Ectodermal cell (in vitro differentiated cells): ENCODE measurements around the gene ZFYVE28.

ENCODE experiments used
- H3K27ac ChIP-seq: 2 replicates; pipeline ENCODE4 v1.7.0; 2013; ENCODE audit warnings: mild to moderate bottlenecking, low read depth, low read length; ENCODE audit not compliant: insufficient read depth, poor library complexity, severe bottlenecking
- H3K27me3 ChIP-seq: 2 replicates; pipeline ENCODE4 v1.7.0; 2013; ENCODE audit warnings: mild to moderate bottlenecking, low read length; ENCODE audit not compliant: insufficient read depth, control insufficient read depth, poor library complexity, severe bottlenecking
- H3K36me3 ChIP-seq: one replicate; pipeline ENCODE4 v1.7.0; 2013; ENCODE audit warnings: low read length; ENCODE audit not compliant: control insufficient read depth, insufficient read depth
- H3K4me1 ChIP-seq: one replicate; pipeline ENCODE4 v1.7.0; 2013; ENCODE audit warnings: low read length; ENCODE audit not compliant: control insufficient read depth, insufficient read depth
- H3K4me3 ChIP-seq: 2 replicates; pipeline ENCODE4 v1.7.0; 2013; ENCODE audit warnings: low read depth, low read length, control low read depth; ENCODE audit not compliant: insufficient read depth
- H3K9me3 ChIP-seq: 2 replicates; pipeline ENCODE4 v1.7.0; 2013; ENCODE audit warnings: mild to moderate bottlenecking, low read length, moderate library complexity; ENCODE audit not compliant: control insufficient read depth
- WGBS, 2 experiments: methylation state at CpG; one replicate each; pipeline ENCODE4 v1.1.7; 2013; ENCODE audit warnings: missing lambda C conversion rate in 2 of 2; 5-methylcytosine and 5-hydroxymethylcytosine counted together

ZFYVE28 gene

DNA sequence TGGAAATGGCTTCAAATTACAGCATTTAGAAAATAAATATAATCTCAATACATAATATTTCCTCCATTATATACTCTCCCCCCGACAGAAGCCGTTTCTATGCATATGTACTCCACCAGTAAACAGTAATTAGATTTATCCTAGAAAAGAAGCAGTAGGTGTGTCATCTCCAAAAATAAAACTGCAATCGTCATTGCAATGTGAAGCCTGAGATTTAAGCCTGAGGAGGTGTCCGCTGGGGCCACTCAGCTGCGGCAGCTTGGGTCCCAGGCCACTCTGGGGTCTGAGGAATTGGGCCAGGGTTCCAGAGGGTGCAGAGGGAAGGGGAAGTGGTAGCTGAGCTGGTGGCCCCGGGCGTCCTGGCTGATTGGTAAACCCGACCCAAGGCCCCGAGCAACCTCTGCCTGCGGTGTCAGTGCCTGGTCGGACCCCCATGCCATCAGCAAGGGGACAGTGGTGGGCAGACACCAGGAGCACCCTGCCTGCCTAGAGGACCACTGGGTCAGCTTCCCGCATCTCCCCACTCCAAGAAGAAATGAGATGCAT, 148.8 kb downstream of the ZFYVE28 start:
- Histone ChIP-seq H3K4me1 (peaks cover 13% of the 10 kb centered on the region), H3K27me3 (no peaks in the 10 kb centered on the region), H3K27ac (no peak overlapping the region), H3K9me3 (no peaks in the 10 kb centered on the region), H3K4me3 (no peak overlapping the region), H3K36me3 (no peaks in the 10 kb centered on the region)
- 88 to 89% methylated on average over 12 of the region's 12 CpGs for WGBS, 2 experiments

DNA sequence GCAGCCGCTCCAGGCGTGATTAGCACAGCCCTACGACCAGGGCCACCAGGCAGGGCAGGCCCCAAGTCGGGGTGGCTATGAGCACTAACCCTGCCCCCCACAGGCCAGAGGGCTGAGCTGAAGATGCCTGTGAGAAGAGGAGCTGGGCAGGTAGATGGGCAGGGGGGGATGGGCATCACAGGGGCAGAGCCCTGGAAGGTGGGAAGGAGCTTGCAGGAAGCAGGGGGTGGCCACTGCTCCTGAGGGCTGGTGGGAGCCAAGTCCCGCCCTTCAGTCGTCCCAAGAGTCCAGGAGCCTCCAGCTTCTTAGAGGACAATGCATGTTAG, 149.3 kb downstream of the ZFYVE28 start:
- 66% methylated on average over 6 of the region's 6 CpGs for WGBS, 2 experiments
- H3K36me3 ChIP-seq, result no peaks in the 10 kb centered on the region
- no peak overlapping the region for H3K27ac ChIP-seq
- peaks cover 18% of the 10 kb centered on the region for H3K4me1 ChIP-seq
- H3K27me3 ChIP-seq, result no peaks in the 10 kb centered on the region
- no peak overlapping the region for H3K4me3 ChIP-seq
- H3K9me3 ChIP-seq, result no peaks in the 10 kb centered on the region

DNA sequence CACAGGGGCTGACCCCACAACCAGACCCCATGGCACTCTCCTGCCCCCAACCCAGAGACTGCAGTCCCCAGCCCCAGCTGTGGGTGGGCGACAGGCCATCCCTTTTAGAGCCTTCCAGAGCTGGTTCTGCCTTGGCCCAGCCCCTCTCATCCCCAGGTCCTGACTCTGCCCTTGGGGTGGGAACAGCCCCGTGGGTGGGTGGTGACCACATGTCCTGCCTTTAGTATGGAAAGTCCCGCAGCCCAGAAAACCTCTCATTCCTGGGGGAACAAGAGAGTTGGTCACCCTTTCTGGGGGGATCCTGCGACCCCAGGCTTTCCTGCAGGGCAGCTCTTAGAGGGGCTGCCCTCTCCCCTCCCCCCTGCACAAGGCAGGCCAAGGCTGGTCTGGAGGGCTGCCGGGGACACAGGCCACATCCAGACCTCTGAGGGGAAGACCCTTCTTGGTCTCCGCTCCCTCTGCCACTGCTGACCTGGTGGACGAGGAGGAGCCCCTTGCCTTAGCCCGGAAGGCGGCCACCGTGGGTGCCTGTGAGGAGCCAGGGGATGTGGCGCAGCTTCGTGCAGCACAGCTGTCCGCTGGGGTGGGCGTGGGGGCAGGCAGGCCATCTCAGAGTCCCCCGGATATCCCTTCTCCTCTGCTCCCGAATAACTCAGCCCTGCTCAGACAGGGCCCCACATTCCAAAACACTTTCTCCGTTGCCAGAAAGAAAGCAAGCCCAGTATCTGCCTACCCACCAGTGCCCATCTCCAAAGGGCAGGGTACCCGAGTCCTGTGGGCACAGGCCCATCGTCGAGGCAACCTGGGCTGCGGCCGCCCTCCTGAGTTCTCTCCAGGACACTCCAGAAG, 149.9 kb downstream of the ZFYVE28 start:
- Histone ChIP-seq H3K27ac (no peak overlapping the region), H3K36me3 (no peaks in the 10 kb centered on the region), H3K9me3 (no peaks in the 10 kb centered on the region), H3K27me3 (no peaks in the 10 kb centered on the region), H3K4me1 (peaks cover 22% of the 10 kb centered on the region), H3K4me3 (no peak overlapping the region)
- WGBS, 2 experiments, result 82 to 86% methylated on average over 22 of the region's 22 CpGs

DNA sequence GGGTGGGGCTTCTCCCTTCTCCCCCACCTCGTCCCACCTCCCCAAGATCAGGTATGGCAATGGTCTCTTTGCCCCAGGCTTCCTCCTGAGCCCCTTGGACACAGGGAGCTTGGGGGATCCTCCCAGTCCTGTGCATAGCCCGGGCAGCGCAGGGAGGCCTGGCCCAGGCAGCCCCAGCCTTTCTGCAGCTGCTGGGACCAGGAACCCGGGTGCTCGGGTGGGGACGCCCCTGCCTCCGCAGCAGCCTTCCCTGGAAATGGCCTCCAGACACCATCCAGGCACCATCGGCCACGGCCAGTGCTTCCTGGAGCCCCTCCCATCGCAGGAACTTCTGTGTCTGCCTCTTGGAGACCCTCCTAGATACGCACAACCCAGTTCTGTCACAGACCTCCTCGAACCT, 150.6 kb downstream of the ZFYVE28 start:
- H3K4me1 ChIP-seq, result peaks cover 28% of the 10 kb centered on the region
- H3K4me3 ChIP-seq, result no peak overlapping the region
- H3K27ac ChIP-seq, result no peak overlapping the region
- WGBS, 2 experiments, result 91 to 92% methylated on average over 12 of the region's 12 CpGs
- no peaks in the 10 kb centered on the region for H3K27me3 ChIP-seq
- H3K36me3 ChIP-seq, result no peaks in the 10 kb centered on the region
- no peaks in the 10 kb centered on the region for H3K9me3 ChIP-seq

DNA sequence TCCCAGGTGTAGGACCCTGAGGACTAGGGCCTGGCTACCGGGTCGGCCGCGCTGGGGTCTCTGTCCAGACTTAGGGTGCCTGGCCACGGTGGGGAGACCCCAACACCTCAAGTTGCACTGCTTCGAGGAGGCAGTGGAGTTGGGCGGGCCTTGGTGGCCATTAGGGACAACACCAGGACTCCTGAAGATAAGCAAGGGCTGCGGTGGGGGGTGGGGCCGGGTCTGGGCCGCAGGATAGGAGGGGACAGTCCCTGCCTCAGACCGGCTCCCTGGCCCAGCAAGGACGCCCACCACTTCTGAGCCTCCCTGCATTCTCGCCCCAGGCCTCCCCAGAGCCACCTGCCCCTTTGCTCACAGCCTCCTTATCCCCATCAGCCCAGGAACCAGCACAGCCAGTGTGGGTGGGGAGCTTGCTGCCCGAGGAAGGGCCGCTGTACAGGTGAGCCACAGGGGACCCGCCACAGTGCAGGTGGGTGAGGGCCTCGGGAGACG, 151.1 kb downstream of the ZFYVE28 start:
- Histone ChIP-seq H3K36me3 (no peaks in the 10 kb centered on the region), H3K27ac (no peak overlapping the region), H3K27me3 (no peaks in the 10 kb centered on the region), H3K9me3 (no peaks in the 10 kb centered on the region), H3K4me1 (peaks cover 28% of the 10 kb centered on the region), H3K4me3 (no peak overlapping the region)
- WGBS, 2 experiments, result 86 to 91% methylated on average over 18 of the region's 18 CpGs

DNA sequence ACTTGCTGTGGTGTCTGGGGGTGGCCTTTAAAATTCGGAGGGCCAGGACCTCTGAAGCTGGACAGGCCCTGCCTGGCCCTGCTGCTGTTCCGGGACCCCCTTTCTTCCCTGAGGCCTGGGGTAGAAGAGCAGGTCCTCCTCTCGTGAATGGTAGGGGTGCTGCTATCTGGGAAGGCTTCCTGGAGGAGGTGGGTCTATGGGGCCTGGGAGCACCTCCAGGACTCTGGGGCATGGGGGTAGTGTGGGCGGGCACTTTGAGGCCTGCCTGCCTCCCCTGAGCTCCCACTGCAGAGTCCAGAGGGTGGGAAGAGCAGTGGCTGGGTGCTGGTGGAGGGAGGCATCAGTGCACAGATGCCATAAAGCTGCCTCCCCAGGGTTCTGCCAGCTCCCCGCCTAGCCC, 151.6 kb downstream of the ZFYVE28 start:
- Histone ChIP-seq H3K4me3 (no peak overlapping the region), H3K36me3 (no peaks in the 10 kb centered on the region), H3K4me1 (peaks cover 28% of the 10 kb centered on the region), H3K27ac (no peak overlapping the region), H3K27me3 (no peaks in the 10 kb centered on the region), H3K9me3 (no peaks in the 10 kb centered on the region)
- WGBS, 2 experiments, result 92% methylated on average over 5 of the region's 5 CpGs

DNA sequence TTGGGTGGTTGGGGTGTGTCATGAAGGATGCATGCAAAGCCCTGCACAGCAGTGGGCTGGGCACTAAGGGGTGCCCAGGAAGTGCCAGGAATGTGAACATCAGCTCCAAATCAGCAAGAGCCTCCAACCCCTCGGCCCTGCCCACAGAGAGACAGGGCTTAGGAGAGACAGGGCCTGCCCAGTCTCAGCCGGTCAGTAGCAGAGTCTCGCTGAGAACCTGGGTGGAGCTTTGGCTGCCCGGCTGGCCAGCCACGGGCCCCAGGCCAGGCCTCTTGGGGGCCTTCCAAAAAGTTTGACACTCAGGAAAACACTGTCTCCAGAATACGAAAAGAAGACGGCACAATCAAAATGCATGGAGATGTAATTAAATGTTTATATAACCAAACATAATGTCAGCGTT, 152.3 kb downstream of the ZFYVE28 start:
- Histone ChIP-seq H3K27me3 (no peaks in the 10 kb centered on the region), H3K36me3 (no peaks in the 10 kb centered on the region), H3K4me3 (no peak overlapping the region), H3K4me1 (peaks cover 28% of the 10 kb centered on the region), H3K27ac (no peak overlapping the region), H3K9me3 (no peaks in the 10 kb centered on the region)
- 80% methylated on average over 5 to 8 of the region's 8 CpGs for WGBS, 2 experiments

DNA sequence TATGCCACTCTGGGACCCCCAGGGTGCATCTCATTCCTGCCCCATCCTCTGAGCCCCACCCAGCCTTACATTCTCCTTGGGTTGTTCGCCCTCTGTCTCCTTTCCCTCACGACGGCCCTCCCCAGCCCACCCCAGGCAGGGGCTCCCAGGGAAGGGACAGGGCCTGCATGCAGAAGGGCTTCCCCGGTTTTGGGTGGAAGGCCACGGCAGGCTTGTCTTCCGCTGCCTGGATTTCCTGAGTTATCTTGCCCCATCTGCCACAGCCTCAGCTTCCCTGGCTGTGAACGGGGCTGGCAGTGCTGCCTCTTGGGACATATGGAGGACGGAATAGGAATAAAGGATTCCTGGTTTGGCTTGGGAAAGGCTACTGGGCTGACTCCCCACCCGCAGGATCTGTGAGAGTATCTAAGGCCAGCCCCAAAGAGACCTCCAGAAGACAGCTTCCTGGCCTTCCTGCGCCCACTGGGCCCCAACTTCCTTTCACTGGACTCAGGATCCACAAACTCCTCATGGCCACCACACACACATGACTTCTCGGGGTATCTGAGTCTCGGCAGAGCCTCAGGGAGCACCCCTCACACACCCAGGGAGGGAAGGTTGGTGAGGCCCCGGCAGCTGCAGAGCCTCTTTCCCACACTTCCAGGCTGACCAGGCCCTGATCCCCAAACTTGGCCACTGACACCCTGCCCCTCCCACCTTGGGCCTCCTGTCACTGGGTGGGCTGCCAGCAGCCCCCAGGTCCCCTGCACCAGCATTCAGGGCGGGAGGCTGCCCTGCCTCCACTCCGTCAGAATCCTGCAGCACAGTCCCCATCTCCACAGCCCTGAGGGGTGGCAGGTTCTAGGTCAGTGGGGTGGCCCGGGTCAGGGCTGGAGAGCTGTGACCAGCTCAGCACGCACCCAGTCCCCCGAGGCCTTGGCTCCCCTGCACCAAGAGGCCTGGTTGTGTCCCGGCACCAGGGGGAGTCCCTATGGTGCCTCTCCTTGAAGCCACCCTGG, 153.0 kb downstream of the ZFYVE28 start:
- Histone ChIP-seq H3K4me3 (no peak overlapping the region), H3K27ac (no peak overlapping the region)
- WGBS, 2 experiments, result 93% methylated on average over 19 of the region's 19 CpGs

DNA sequence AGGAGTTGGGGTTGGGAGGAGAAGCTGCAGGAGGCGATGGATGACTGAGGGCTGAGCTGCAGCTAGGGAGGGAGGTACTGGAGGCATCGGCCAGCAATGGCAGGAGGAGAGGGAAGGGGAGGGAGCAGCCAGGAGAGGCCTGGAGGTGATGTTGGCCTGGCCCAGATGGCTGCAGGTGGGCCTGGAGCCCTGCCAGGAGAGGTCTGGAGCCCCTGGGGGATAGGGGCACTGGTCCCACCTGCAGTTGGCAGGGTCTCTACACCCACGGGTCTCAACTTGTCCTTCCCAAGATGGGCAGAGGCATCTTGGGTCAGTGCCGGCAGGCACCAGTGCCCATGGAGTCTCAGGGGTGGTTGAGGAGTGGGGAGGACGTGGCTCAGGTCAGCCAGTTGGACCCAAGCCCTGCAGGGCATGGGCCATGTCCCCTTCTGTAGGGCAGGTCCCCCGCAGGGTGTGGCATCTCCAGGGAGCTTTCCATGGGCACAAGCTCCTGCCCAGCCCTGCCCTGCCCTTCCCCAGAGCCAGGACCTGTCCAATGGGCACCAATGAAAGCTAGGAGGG, 153.9 kb downstream of the ZFYVE28 start:
- no peak overlapping the region for H3K4me3 ChIP-seq
- H3K27ac ChIP-seq, result no peak overlapping the region
- H3K36me3 ChIP-seq, result no peaks in the 10 kb centered on the region
- no peaks in the 10 kb centered on the region for H3K9me3 ChIP-seq
- peaks cover 36% of the 10 kb centered on the region for H3K4me1 ChIP-seq
- H3K27me3 ChIP-seq, result no peaks in the 10 kb centered on the region
- 76 to 81% methylated on average over 6 of the region's 6 CpGs for WGBS, 2 experiments

More for the DNA sequence above, 153.0 kb downstream of the ZFYVE28 start:
- H3K9me3 ChIP-seq, result no peaks in the 10 kb centered on the region
- H3K36me3 ChIP-seq, result no peaks in the 10 kb centered on the region
- no peaks in the 10 kb centered on the region for H3K27me3 ChIP-seq
- peaks cover 31% of the 10 kb centered on the region for H3K4me1 ChIP-seq
